NCI-H446 (cell line): ENCODE results near the gene SLC25A26.

Experiments used
- DNase-seq, 2 experiments: peaks; one replicate each; lab custom pipeline; 2025; lab: John Stamatoyannopoulos, UW

SLC25A26 gene

GRCh38 chr3:66326340-66326739 is 105.5 kb downstream of the SLC25A26 start:
- DNase-seq: no peak

- no peak for DNase-seq
Observed at GRCh38 chr3:66335671-66336070, 114.9 kb downstream of the SLC25A26 start.

GRCh38 chr3:66336333-66336766 is 115.5 kb downstream of the SLC25A26 start:
- no peak for DNase-seq

DNA sequence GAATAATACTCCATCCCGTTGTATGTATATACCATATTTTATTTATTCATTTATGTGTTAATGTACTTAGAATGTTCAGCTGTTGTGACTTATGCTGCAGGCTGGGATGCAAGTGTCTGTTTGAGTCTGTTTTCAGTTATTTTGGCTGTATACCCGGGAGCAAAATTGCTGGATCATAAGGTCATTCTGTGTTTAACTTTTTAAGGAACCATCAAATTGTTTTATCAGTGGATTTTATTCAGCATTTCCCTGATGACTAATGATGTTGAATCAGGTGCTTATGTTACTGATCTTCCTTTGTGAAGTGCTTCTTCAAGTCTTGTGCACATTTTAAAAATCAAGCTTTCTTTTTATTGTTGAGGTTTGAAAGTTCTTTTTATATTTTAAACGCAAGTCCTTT is 118.1 kb downstream of the SLC25A26 start:
- DNase-seq: no peak

GRCh38 chr3:66342717-66343356 is 122.0 kb downstream of the SLC25A26 start:
- no peak for DNase-seq

DNA sequence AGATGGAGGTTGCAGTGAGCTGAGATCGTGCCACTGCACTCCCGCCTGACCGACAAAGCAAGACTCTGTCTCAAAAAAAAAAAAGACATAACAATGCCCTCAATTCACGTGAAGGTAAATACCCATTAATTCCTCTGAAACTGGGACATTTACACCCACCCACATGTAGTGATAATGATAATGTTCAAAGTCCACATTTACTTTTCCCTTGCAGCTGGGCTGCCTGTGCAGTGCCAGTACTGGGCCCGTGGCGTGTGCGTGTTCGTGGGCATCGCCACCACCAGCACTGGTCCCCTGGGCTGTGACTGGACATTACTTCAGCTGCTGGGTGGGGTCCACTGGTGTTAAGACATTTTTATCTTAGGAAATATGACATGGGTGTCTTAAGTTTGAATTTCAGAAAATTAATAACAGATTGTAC is 123.6 kb downstream of the SLC25A26 start:
- no peak for DNase-seq

- DNase-seq: no peak
Observed at GRCh38 chr3:66344848-66345578, 124.2 kb downstream of the SLC25A26 start.

DNA sequence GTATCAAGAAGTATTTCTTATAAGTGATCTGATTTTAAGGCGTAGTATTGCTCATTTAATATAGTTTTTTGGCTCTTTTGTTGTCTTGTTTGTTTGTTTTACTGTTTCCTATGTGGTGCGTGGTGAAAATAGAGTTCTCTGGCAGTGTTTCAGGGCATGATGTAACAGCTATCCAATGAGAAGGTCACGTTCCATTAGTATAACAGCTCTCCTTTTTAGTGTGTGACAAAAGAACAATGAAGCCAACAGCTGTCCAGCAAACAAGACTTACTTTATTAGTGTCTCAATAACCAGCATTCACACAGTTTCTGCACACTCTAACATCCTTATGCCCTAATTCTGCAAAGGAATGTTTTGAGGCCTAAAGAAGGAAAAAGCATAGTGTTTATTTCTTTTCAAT is 127.9 kb downstream of the SLC25A26 start:
- DNase-seq: no peak

- DNase-seq: no peak
Observed at GRCh38 chr3:66350601-66351000, 129.8 kb downstream of the SLC25A26 start.

GRCh38 chr3:66353039-66353438 is 132.2 kb downstream of the SLC25A26 start:
- no peak for DNase-seq

GRCh38 chr3:66353530-66353929 is 132.7 kb downstream of the SLC25A26 start:
- no peak for DNase-seq

- no peak for DNase-seq
Observed at GRCh38 chr3:66354001-66354400, 133.2 kb downstream of the SLC25A26 start.

DNA sequence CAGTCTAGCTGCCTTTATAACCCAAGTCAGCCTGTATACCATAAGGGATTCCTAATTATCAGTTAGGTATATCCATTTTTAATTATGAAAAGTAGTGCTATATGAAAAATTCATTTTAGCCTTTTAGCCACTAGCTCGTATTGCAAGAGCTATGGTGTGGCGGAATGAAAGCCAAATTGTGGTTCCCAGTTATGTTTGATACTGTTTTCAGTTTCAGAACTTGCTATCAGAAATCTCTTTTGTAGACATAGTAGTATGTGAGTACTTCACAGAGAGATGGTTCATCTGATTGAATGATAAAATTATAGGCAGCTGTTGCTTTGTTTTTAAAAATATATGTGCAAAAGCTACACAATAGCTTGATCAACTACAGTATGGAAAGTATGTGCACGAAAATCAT is 134.6 kb downstream of the SLC25A26 start:
- no peak for DNase-seq

GRCh38 chr3:66355997-66356396 is 135.2 kb downstream of the SLC25A26 start:
- DNase-seq: no peak

GRCh38 chr3:66361356-66361755 is 140.6 kb downstream of the SLC25A26 start:
- DNase-seq: no peak

DNA sequence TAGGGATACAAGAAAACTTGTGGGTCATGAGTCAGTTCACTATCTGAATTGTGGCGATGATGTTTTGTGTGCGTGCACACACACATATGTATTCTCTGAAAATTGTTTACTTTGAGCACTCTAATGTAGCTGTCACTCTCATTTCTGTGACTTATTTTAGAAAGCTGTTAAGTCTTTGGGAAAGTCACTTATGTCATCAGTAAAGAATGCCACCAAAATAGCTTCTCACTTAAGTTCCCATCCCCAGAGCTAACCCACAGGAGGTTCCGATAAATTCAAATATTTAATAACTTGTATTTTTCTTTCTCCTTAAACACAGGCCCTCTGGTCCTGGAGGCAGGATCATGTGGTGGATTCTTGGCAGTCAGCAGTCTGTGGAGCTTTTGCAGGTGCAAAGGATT is 141.7 kb downstream of the SLC25A26 start:
- no peak for DNase-seq

DNA sequence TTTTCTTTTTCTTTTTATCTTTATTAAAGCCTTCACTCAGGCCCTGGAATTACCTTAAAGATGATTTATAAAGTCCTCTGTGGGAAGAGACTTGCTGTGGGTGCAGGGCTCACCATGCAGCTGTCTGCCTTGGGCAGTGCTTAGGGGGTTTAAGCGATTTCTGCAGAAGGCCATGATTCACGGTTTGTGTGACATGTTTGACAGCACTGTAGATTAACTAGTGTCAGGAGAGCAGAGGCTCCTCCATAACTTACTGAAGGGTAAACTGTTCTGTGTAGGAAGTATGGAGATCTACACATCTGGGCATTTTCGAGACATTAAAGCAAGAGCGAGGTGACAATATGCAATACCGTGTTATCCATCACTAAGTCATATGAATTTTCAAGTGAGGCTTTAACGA is 142.3 kb downstream of the SLC25A26 start:
- no peak for DNase-seq

DNA sequence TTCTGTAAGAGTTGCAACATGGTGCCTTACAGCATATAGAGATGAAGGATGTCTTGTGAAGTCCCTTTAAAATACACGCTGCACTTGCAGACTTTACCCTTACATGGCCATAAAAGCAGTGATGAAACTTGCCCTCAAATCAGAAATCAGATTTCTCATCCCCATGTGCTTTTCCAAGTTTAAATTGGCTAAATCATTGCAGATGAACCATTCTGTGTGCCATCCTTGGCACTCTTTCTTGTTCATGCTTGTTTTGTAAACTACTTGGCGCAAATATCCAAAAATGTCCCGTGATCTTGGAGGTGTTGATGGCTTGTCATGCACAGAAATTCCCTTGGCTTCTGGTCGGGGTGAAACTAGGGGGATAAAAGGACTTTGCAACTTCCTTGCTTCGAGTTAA is 144.3 kb downstream of the SLC25A26 start:
- DNase-seq: no peak

DNA sequence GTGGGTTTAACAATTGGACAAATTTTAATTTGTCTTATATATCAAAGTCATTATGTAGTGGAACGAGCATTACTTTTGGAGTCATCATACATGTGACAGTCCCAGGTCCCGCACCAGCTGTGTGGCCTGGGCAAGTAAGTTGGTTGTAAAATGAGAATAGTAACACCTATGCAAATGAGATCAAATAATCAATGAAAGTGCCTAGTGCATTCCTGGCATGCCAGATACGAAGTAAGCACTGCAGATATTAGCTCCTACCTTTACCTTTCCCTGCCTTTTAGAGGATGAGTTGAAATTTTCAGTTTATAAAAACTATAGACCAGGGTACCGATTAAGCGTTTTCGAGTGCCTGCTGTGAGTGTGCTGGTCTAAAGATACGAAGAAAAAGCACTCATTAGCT is 145.9 kb downstream of the SLC25A26 start:
- no peak for DNase-seq

DNA sequence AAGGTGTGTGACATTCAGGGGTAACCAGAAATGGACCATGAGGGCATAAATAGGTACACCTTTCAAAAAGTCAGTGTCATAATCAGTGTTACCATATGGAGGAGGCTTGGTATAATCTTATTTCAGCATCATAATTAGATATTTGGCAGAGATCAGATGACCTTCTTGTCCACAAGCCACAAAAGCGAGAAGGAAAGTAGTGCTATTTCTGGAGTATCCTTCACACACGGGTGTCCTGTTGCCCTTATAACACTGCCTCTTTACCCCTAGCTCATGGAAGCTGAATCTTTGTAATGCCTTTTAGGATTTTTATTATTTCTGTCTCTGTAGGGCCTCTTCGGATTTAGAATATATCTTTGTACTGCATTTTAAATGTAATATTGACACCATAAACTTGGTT is 147.2 kb downstream of the SLC25A26 start:
- no peak for DNase-seq

GRCh38 chr3:66370179-66370578 is 149.4 kb downstream of the SLC25A26 start:
- no peak for DNase-seq

GRCh38 chr3:66371432-66371831 is 150.6 kb downstream of the SLC25A26 start:
- no peak for DNase-seq

DNA sequence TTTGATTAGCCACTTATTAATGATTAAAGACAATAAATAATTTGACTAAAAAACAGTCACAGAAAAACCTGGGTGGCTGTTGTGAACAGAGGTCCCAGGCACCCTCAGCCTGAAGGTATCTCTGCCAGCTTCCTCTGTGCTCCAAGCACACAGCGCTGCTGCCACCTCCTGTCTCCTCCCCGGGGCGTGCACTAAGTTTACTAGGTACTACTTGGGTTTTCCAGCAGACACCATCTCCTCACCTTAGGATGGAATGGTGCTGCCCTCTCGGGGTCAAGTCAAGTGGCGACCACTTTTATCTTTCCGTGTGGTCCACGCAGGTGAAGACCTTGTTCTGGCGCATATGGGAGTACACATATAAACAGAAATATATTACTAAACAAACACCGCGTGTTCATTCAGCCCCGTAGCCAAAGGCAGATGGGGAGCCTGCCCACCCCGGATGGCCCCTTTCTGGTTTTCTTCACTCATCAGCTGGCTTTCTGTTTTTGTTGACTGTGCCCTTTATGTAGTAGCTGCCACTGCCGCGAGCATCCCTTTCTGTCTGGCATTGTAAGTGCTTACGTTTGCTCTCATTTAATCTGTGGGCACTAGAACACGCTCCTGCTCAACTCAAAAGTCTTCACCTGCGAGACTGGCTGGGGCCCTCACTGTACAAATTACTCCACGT is 152.0 kb downstream of the SLC25A26 start:
- DNase-seq: no peak
